HUES64 (cell line): ENCODE measurements around the gene BAZ1A.
"Not testable (repeated sequence)": the region's sequence is repeated elsewhere in the genome, so short reads cannot be mapped to it uniquely, and the experiment has no call there.

ENCODE experiments used
- H3K27ac ChIP-seq: 2 replicates; pipeline ENCODE4 v1.7.0; 2013; ENCODE audit warnings: low read depth, low read length, inconsistent platforms
- H3K27me3 ChIP-seq: 2 replicates; pipeline ENCODE4 v1.6.1; 2013; ENCODE audit warnings: mild to moderate bottlenecking, low read length; ENCODE audit not compliant: insufficient read depth
- H3K36me3 ChIP-seq: 2 replicates; pipeline ENCODE4 v1.6.1; 2013; ENCODE audit warnings: mild to moderate bottlenecking, low read length; ENCODE audit not compliant: insufficient read depth
- H3K4me1 ChIP-seq: 2 replicates; pipeline ENCODE4 v1.6.1; 2013; ENCODE audit warnings: mild to moderate bottlenecking, low read length, moderate library complexity; ENCODE audit not compliant: insufficient read depth
- H3K4me3 ChIP-seq: 2 replicates; pipeline ENCODE4 v1.5.1; 2013; ENCODE audit warnings: mild to moderate bottlenecking, low read length, moderate library complexity
- H3K9ac ChIP-seq: 2 replicates; pipeline ENCODE4 v1.6.1; 2013; ENCODE audit warnings: mild to moderate bottlenecking, low read depth, low read length
- H3K9me3 ChIP-seq: 2 replicates; pipeline ENCODE4 v1.6.1; 2013; ENCODE audit warnings: low read depth, low read length; ENCODE audit not compliant: insufficient read depth
- WGBS: fragments of 150-250, 120-280 bp; methylation state at CpG from one replicate; pipeline ENCODE4 v1.1.7; 2013; ENCODE audit warnings: missing lambda C conversion rate; 5-methylcytosine and 5-hydroxymethylcytosine counted together

BAZ1A gene

GRCh38 chr14:34750233-34750632 lies 124.9 kb downstream of the BAZ1A start:
- Histone ChIP-seq H3K9me3 (no peaks in the 10 kb centered on the region), H3K4me1 (no peaks in the 10 kb centered on the region), H3K27ac (no peak overlapping the region), H3K9ac (no peak overlapping the region), H3K36me3 (peaks cover 22% of the 10 kb centered on the region), H3K4me3 (no peak overlapping the region), H3K27me3 (no peaks in the 10 kb centered on the region)
- WGBS = 97% methylated on average over 2 of the region's 2 CpGs

GRCh38 chr14:34749408-34749807 lies 125.8 kb downstream of the BAZ1A start:
- Histone ChIP-seq H3K9me3 (no peaks in the 10 kb centered on the region), H3K27ac (no peak overlapping the region), H3K4me3 (no peak overlapping the region), H3K4me1 (no peaks in the 10 kb centered on the region), H3K9ac (no peak overlapping the region), H3K27me3 (no peaks in the 10 kb centered on the region), H3K36me3 (peaks cover 15% of the 10 kb centered on the region)
- 91% methylated on average over 6 of the region's 6 CpGs for WGBS

GRCh38 chr14:34742270-34743115 lies 132.7 kb downstream of the BAZ1A start:
- no peak overlapping the region for H3K9ac ChIP-seq
- 94% methylated on average over 8 of the region's 8 CpGs for WGBS
- H3K4me3 ChIP-seq = no peak overlapping the region
- H3K27me3 ChIP-seq = no peaks in the 10 kb centered on the region
- H3K27ac ChIP-seq = no peak overlapping the region
- no peaks in the 10 kb centered on the region for H3K9me3 ChIP-seq
- no peaks in the 10 kb centered on the region for H3K4me1 ChIP-seq
- H3K36me3 ChIP-seq = no peaks in the 10 kb centered on the region

- no peaks in the 10 kb centered on the region for H3K36me3 ChIP-seq
- no peak overlapping the region for H3K4me3 ChIP-seq
- no peak overlapping the region for H3K27ac ChIP-seq
- 100% methylated on average over 1 of the region's 1 CpG for WGBS
- H3K27me3 ChIP-seq = no peaks in the 10 kb centered on the region
- no peaks in the 10 kb centered on the region for H3K9me3 ChIP-seq
- H3K9ac ChIP-seq = no peak overlapping the region
- no peaks in the 10 kb centered on the region for H3K4me1 ChIP-seq
Measured at GRCh38 chr14:34741840-34742239, 133.3 kb downstream of the BAZ1A start.

GRCh38 chr14:34740139-34740538 lies 135.0 kb downstream of the BAZ1A start:
- not testable (repeated sequence) for H3K36me3 ChIP-seq, H3K4me3 ChIP-seq, H3K27me3 ChIP-seq, H3K9me3 ChIP-seq, H3K9ac ChIP-seq, H3K27ac ChIP-seq, H3K4me1 ChIP-seq
- 94% methylated on average over 6 of the region's 6 CpGs for WGBS

GRCh38 chr14:34737079-34737478 lies 138.1 kb downstream of the BAZ1A start:
- not testable (repeated sequence) for H3K27me3 ChIP-seq, H3K36me3 ChIP-seq, H3K27ac ChIP-seq, H3K9ac ChIP-seq, H3K9me3 ChIP-seq, H3K4me1 ChIP-seq, H3K4me3 ChIP-seq
- 96% methylated on average over 4 of the region's 4 CpGs for WGBS

- Histone ChIP-seq H3K9me3 (no peaks in the 10 kb centered on the region), H3K9ac (no peak overlapping the region), H3K4me1 (0 out of 2 replicates have a peak, but pooled peaks cover 5% of the 10 kb centered on the region), H3K36me3 (no peaks in the 10 kb centered on the region), H3K27me3 (no peaks in the 10 kb centered on the region), H3K4me3 (no peak overlapping the region), H3K27ac (no peak overlapping the region)
- 88% methylated on average over 3 of the region's 3 CpGs for WGBS
Measured at GRCh38 chr14:34733245-34733644, 141.9 kb downstream of the BAZ1A start.

GRCh38 chr14:34732802-34733201 lies 142.4 kb downstream of the BAZ1A start:
- no peaks in the 10 kb centered on the region for H3K9me3 ChIP-seq
- 90% methylated on average over 4 of the region's 4 CpGs for WGBS
- no peaks in the 10 kb centered on the region for H3K27me3 ChIP-seq
- no peak overlapping the region for H3K27ac ChIP-seq
- H3K36me3 ChIP-seq = no peaks in the 10 kb centered on the region
- H3K4me1 ChIP-seq = 0 out of 2 replicates have a peak, but pooled peaks cover 5% of the 10 kb centered on the region
- no peak overlapping the region for H3K4me3 ChIP-seq
- H3K9ac ChIP-seq = no peak overlapping the region

GRCh38 chr14:34723867-34724266 lies 151.3 kb downstream of the BAZ1A start:
- H3K4me3 ChIP-seq = no peak overlapping the region
- no peaks in the 10 kb centered on the region for H3K27me3 ChIP-seq
- no peaks in the 10 kb centered on the region for H3K36me3 ChIP-seq
- H3K27ac ChIP-seq = no peak overlapping the region
- H3K4me1 ChIP-seq = no peaks in the 10 kb centered on the region
- no peaks in the 10 kb centered on the region for H3K9me3 ChIP-seq
- no peak overlapping the region for H3K9ac ChIP-seq
- WGBS = 95% methylated on average over 3 of the region's 3 CpGs

GRCh38 chr14:34722723-34723545 lies 152.2 kb downstream of the BAZ1A start:
- WGBS = 17% methylated on average over 10 of the region's 10 CpGs
- Histone ChIP-seq H3K27ac (no peak overlapping the region), H3K27me3 (no peaks in the 10 kb centered on the region), H3K4me1 (no peaks in the 10 kb centered on the region), H3K36me3 (no peaks in the 10 kb centered on the region), H3K9ac (no peak overlapping the region), H3K9me3 (no peaks in the 10 kb centered on the region), H3K4me3 (no peak overlapping the region)

- Histone ChIP-seq H3K4me1 (no peaks in the 10 kb centered on the region), H3K27ac (no peak overlapping the region), H3K36me3 (no peaks in the 10 kb centered on the region), H3K27me3 (no peaks in the 10 kb centered on the region), H3K9me3 (no peaks in the 10 kb centered on the region), H3K4me3 (no peak overlapping the region), H3K9ac (no peak overlapping the region)
- WGBS = 87% methylated on average over 2 of the region's 2 CpGs
Measured at GRCh38 chr14:34721129-34721528, 154.0 kb downstream of the BAZ1A start.
